Measurements from ENCODE around the gene KLHL6.

KLHL6 gene

DNA sequence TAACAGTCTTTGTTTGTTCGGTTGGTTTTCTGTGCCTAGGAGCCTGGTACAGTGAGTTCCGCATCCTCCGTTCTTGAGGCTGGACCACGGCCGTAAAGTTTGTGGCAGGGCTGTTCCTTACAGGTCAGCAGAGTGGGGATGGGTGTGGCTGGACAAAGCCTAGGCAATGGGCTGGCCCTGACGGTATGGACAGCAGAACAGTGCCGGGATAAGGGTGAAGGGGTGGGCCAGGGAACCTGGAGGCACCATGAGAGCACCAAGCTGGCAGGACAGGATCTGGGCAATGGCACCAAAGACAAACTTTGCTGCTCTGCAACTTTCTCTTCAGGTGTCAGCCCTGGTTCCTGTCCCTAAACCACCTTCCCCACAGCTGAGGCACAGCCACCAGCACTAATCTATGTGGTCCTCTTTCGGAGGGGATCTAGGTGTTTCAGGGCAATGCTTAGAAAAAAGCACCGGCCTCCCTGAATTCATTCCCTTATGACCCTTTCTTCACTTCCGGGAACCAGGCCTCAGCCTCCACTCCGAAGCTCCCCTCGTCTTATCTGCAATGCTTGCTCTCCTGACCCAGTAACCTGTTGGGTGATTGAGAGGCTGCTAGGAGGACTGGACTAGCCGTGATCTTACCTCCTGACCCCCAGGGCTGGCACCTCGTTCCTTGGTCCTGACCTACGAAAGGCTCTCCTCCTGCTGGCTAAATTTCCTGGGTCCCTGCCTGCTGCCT is 54.4 kb downstream of the KLHL6 start:
- DNase-seq = no peak

- DNase-seq = no peak
Measured at GRCh38 chr3:183500319-183500718, 55.2 kb downstream of the KLHL6 start.

- DNase-seq = no peak
Measured at GRCh38 chr3:183498634-183499033, 56.9 kb downstream of the KLHL6 start.

- no peak for DNase-seq
Measured at GRCh38 chr3:183497313-183497712, 58.2 kb downstream of the KLHL6 start.

DNA sequence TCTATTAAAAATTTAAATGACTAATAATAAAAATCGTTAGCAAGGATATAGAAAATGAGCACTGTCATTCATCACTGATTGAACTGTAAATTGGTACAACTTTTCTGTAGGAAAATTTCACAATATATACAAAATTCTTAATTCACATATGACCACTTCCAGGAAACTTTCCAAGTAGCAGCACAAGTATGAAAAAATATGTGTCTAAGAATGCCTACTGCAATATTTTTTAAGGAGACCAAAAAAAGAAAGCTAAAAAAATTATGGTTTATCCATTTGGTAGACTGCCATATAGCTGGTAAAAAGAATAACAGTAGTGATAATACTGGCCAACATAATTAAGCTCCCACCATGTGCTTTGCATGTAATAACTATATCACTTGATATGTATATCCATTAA is 59.2 kb downstream of the KLHL6 start:
- DNase-seq = no peak

- no peak for DNase-seq
Measured at GRCh38 chr3:183494341-183494740, 61.2 kb downstream of the KLHL6 start.

GRCh38 chr3:183493296-183494045 is 62.0 kb downstream of the KLHL6 start:
- DNase-seq = no peak

GRCh38 chr3:183492849-183493179 is 62.7 kb downstream of the KLHL6 start:
- no peak for DNase-seq

- no peak for DNase-seq
Measured at GRCh38 chr3:183491923-183492848, 63.3 kb downstream of the KLHL6 start.

- DNase-seq = no peak
Measured at GRCh38 chr3:183491109-183491922, 64.2 kb downstream of the KLHL6 start.

- DNase-seq = no peak
Measured at GRCh38 chr3:183490653-183491052, 64.9 kb downstream of the KLHL6 start.

GRCh38 chr3:183490211-183490601 is 65.3 kb downstream of the KLHL6 start:
- DNase-seq = no peak

DNA sequence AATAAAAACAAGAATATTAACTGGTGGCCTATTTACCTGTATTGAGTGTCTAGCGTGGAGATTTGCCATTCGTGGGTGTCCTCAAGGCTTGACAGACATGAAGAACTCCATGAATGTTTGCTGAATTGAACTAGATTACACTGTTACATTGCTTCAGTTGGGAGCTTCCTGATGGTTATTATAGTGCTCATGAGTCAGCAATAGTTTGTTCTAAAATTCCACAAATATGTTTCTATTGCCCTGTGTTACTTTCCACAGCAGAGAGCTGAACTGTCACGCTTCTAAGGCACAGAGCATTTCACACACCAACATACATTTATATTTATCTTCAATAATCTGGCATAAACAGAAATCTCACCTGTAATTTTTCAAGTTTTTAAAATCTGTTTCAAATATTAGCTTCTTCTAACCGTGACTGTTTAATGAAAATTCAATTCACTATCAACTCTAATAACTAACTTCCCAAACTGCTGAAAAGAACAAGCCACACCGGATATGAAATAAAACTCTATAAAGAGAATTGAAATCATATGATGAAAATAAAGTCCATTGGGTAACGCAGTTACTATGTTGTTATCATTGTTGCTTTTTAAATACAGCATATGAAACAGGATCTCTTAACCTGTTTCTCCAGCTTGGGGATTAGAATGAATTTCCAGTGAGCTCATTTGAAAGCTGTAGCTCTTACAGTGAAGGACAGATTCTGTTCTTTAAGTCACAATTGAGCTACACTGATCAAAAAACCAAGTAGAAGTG is 65.9 kb downstream of the KLHL6 start:
- DNase-seq = no peak

- no peak for DNase-seq
Measured at GRCh38 chr3:183488343-183488742, 67.2 kb downstream of the KLHL6 start.

DNA sequence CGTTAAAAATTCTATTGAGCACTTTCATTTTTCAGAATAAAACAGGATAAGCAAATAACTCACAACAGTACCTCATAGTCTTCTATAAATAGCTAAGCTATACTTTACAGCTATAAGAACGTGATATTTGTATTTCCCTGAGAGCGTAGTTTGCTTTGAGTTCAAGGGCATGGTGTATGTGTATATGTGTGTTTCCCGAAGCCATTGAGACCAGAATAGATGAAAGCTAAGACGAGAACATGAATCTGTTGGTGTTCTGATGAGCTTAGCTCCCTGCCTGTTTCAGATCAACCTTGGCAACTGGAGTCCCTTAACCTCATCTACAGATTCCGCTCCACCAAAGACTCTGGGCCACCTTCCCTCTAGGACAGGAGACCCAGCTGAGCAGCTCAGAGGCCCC is 67.6 kb downstream of the KLHL6 start:
- DNase-seq = no peak

DNA sequence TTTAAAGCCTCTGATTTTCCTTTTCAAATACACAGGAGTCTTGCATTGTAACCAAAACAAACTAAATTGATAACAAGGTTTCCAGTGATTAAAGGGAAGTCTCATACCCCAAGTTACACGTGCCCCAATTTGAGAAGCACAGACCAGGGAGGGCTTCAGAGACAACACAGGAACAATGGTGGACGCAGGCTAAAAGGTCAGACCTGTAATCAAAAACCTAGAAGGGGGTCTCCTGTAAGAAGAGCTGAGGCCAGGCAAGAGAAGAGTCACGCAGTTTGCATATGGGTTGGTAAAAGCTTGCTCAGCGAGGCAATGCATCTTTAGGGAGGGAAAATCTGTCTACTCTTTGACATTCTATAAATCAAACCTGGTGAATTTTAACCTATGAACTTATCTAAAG is 68.5 kb downstream of the KLHL6 start:
- DNase-seq = no peak

GRCh38 chr3:183486472-183486871 is 69.0 kb downstream of the KLHL6 start:
- DNase-seq = no peak

GRCh38 chr3:183485585-183485984 is 69.9 kb downstream of the KLHL6 start:
- DNase-seq = no peak

DNA sequence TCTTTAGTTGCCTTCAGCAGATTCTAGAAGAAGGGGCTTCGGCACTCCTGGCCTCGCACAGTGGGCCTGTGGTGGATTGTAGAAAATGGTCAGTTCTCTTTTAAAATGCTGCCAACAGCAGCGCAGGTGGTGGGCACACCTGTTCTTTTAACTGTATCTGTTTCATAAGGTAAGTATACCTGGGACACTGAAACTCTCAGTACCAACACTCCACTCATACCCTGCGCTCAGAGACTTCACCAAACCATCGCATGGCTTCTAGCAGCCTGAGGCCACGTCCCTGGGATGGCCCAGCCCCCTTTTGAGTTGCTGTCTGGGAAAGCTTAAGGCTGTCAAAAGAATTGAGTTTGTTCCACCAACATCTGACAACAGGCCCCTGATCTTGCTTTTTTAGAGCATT is 70.4 kb downstream of the KLHL6 start:
- DNase-seq = no peak

DNA sequence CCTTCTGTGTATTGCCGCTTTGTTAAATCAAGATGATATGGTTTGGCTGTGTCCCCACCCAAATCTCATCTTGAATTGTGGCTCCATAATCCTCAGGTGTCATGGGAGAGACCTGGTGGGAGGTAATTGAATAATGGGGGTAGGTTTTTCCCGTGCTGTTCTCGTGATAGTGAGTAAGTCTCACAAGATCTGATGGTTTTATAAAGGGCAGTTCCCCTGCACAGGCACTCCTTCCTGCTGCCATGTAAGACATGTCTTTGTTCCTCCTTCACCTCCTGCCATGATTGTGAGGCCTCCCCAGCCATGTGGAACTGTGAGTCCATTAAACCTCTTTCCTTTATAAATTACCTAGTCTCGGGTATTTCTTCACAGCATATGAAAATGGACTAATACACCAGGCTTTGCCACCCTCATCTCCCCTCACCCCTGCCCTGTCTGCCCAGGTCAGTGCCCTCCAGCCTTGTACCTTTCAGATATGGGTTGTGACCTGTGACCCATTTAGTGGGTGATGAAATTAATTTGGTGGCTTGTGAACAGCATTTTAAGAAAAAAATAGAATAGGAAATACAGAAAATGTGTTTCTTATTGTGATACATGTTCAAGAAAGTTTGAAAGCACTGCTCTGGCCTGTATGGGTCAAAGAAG is 71.0 kb downstream of the KLHL6 start:
- no peak for DNase-seq

DNA sequence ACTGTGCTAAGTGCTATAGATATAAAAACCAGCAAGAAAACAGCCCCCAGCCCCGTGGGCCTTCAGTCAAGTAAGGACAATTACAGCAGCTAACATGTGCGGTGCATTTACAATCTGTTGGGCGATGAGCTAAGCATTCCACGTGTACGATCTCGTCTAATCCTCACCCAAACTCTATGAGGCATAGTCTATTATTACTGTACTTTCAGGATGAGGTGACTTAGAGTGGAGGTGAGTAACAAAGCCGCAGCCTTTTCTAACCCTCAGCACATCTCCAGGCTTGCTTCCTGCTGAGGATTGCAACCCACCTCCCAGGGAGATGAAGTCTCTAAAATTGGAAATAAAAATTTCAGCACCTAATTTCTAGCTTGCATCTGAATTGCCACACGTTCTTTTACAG is 73.9 kb downstream of the KLHL6 start:
- no peak for DNase-seq
